Stimulated activated CD4-positive, alpha-beta T cell treated with anti-CD3 and anti-CD28 coated beads, Interleukin-4, amount 100 ng/mL, for 4 hours (primary cell): ENCODE data around the gene PAFAH1B2.

Experiments
- DNase-seq, 2 experiments: peaks; one replicate each; pipeline ENCODE4 v3.0.0-alpha.2; 2020

PAFAH1B2 gene

GRCh38 chr11:117225553-117226170 lies 81.6 kb downstream of the PAFAH1B2 start:
- no peak for DNase-seq
